DND-41 (cell line): ENCODE measurements around the gene KRT36.

ENCODE experiments used
- ATAC-seq: fragments of 200-7000 bp; cut with Tn5 transposase; 3 replicates; pipeline ENCODE4 v1.9.1; 2021; ENCODE audit warnings: low read depth; ENCODE audit not compliant: insufficient read depth
- DNase-seq: peaks from one replicate; pipeline ENCODE4 v3.0.0-alpha.2; 2020
- H2AFZ ChIP-seq: 2 replicates; pipeline ENCODE4 v1.6.0; 2012; ENCODE audit warnings: low read depth, low read length
- H3K27ac ChIP-seq: 2 replicates; pipeline ENCODE4 v1.5.1; 2012; ENCODE audit warnings: low read length, inconsistent platforms
- H3K27me3 ChIP-seq: fragments of 200-600 bp; sonication (generic); 2 replicates; pipeline ENCODE4 v1.6.0; 2012; ENCODE audit warnings: low read length, mild to moderate bottlenecking, inconsistent platforms; ENCODE audit not compliant: insufficient read depth, poor library complexity
- H3K36me3 ChIP-seq: 2 replicates; pipeline ENCODE4 v1.5.1; 2012; ENCODE audit warnings: low read length, inconsistent platforms; ENCODE audit not compliant: insufficient read depth
- H3K4me1 ChIP-seq: 2 replicates; pipeline ENCODE4 v1.5.1; 2012; ENCODE audit warnings: mild to moderate bottlenecking, low read length; ENCODE audit not compliant: insufficient read depth
- H3K4me2 ChIP-seq: 2 replicates; pipeline ENCODE4 v1.6.0; 2012; ENCODE audit warnings: mild to moderate bottlenecking, moderate library complexity, low read length, inconsistent platforms; ENCODE audit not compliant: insufficient read depth
- H3K4me3 ChIP-seq, 2 experiments: fragments of 200-600 bp in 1 of 2; shearing (Covaris generic) in 1 of 2; 2 replicates each; pipeline ENCODE4 v1.5.1; 2012 to 2016; ENCODE audit warnings: inconsistent platforms in 2 of 2, low read length in 2 of 2, mild to moderate bottlenecking in 2 of 2, low read depth in 1 of 2, moderate library complexity in 1 of 2
- H3K79me2 ChIP-seq: 2 replicates; pipeline ENCODE4 v1.6.0; 2012; ENCODE audit warnings: low read length, inconsistent platforms; ENCODE audit not compliant: insufficient read depth
- H3K9ac ChIP-seq: 2 replicates; pipeline ENCODE4 v1.6.0; 2012; ENCODE audit warnings: low read depth, mild to moderate bottlenecking, inconsistent platforms, low read length, moderate library complexity
- H3K9me3 ChIP-seq: 2 replicates; pipeline ENCODE4 v1.5.1; 2012; ENCODE audit warnings: low read length, moderate library complexity, mild to moderate bottlenecking, inconsistent platforms; ENCODE audit not compliant: insufficient read depth, severe bottlenecking
- H4K20me1 ChIP-seq: 2 replicates; pipeline ENCODE4 v1.6.0; 2012; ENCODE audit warnings: low read length; ENCODE audit not compliant: insufficient read depth
- EZH2 ChIP-seq: IDR thresholded peaks from 3 replicates; pipeline ENCODE4 v1.6.1; 2012; ENCODE audit warnings: borderline replicate concordance, low read depth, mild to moderate bottlenecking, moderate library complexity, low read length, inconsistent platforms; ENCODE audit not compliant: severe bottlenecking
- TF ChIP-seq, protein P1 (sequence below): IDR thresholded peaks from 2 replicates; pipeline ENCODE4 v1.5.1; 2012; ENCODE audit warnings: borderline replicate concordance, low read length, moderate library complexity, mild to moderate bottlenecking; ENCODE audit not compliant: poor library complexity, severe bottlenecking; ENCODE audit errors: extremely low read depth

Gene KRT36

GRCh38 chr17:41537614-41537954, 47.9 kb upstream of the KRT36 start:
- ATAC-seq (no peak), DNase-seq (no peak)
- H3K4me3 ChIP-seq: no peak overlapping the region
- H3K4me2 ChIP-seq: no peak overlapping the region
- H3K36me3 ChIP-seq: no peaks in the 10 kb centered on the region
- no peaks in the 10 kb centered on the region for H3K9me3 ChIP-seq
- H3K4me1 ChIP-seq: no peaks in the 10 kb centered on the region
- H3K79me2 ChIP-seq: no peaks in the 10 kb centered on the region
- no peak overlapping the region for H3K9ac ChIP-seq
- H2AFZ ChIP-seq: no peak overlapping the region
- no peak overlapping the region for H3K27ac ChIP-seq
- no peaks in the 10 kb centered on the region for H4K20me1 ChIP-seq
- peaks cover 23% of the 10 kb centered on the region for H3K27me3 ChIP-seq
- TF ChIP-seq EZH2: no peak
- TF ChIP-seq, protein P1, sequence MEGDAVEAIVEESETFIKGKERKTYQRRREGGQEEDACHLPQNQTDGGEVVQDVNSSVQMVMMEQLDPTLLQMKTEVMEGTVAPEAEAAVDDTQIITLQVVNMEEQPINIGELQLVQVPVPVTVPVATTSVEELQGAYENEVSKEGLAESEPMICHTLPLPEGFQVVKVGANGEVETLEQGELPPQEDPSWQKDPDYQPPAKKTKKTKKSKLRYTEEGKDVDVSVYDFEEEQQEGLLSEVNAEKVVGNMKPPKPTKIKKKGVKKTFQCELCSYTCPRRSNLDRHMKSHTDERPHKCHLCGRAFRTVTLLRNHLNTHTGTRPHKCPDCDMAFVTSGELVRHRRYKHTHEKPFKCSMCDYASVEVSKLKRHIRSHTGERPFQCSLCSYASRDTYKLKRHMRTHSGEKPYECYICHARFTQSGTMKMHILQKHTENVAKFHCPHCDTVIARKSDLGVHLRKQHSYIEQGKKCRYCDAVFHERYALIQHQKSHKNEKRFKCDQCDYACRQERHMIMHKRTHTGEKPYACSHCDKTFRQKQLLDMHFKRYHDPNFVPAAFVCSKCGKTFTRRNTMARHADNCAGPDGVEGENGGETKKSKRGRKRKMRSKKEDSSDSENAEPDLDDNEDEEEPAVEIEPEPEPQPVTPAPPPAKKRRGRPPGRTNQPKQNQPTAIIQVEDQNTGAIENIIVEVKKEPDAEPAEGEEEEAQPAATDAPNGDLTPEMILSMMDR: no peak

DNA sequence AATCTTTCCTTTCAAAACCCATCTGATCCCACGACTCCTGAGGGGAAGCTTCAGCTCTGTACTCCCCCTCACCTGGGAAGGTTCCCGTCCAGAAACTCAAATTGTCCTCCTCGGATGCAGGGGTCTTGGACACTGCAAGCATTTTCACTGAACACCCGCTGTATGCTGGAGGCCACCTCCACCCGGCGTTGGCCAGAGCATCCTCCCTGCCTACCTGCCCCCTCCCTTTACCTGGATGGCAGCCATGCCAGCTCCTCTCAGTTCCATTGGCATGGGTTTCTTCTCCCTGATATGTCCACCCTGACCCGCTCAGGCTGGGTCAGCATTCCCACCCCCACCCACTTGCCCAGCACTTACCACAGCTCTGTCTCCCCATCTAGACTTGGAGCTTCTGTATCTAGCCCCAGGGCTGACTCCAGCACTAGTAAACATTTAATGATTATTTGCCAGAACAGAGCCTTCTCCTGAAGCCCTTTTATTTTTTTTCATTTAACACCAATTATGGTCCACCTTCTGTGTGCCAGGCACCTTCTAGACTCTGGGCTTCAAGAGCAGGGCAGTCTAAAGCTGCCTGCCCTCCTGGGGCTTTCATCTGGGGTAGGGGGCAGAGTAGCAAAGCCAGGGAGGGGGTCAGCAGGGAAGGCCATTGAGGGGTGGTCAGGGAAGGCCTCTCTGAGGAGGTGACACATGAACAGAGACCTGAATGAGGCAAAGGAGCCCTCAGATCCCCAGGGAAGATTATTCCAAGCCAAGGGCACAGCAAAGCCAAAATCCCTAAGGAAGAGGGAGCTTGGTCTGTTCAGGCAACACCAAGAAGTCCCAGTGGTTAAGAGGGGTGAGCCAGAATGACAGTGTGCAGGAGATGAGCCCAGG, 47.3 kb upstream of the KRT36 start:
- Histone ChIP-seq H3K4me3 (no peak overlapping the region), H2AFZ (no peak overlapping the region), H3K4me1 (no peaks in the 10 kb centered on the region), H3K79me2 (no peaks in the 10 kb centered on the region), H3K27ac (no peak overlapping the region), H3K4me2 (no peak overlapping the region), H3K9ac (no peak overlapping the region), H3K27me3 (peaks cover 23% of the 10 kb centered on the region), H3K9me3 (no peaks in the 10 kb centered on the region), H3K36me3 (no peaks in the 10 kb centered on the region), H4K20me1 (no peaks in the 10 kb centered on the region)
- no peak for TF ChIP-seq EZH2
- TF ChIP-seq, protein P1: no peak
- DNase-seq: no peak
- no peak for ATAC-seq

DNA sequence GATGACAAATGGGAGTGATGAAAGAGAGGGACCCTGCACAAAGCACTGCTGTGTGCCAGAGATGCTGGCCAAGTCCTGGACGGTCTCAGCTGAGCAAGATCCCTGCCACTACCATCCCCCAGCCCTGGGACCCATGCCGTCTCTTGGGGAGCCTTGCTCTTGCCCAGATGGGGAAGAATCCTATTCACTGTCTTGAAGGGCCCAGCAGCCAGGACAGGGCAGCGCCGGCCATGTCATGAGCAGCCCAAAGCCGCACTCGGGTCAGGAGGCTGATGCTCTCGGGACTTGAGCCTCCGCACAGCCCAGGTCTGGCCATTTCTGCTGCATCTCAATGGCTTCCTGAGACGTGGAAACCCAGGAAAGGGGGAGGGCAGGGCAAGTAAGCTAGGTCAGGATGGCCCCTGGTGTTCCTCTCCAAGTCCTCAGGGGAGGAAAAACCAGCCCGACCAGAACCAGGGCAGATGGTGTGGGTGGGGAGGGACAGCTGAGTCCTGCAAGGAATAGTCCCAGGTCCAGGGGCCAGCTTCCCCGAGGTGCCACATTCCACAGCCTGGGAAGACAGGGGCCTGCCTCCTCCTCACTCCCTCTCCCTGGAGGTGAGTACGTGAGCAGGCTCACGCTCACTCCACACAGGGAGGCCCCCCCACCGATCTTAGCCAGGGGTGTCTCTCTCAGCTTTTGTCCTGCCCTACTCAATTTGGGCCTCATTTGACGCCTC, 46.2 kb upstream of the KRT36 start:
- DNase-seq (no peak), ATAC-seq (no peak)
- no peak for TF ChIP-seq EZH2
- TF ChIP-seq, protein P1: no peak
- no peaks in the 10 kb centered on the region for H3K4me1 ChIP-seq
- H3K4me2 ChIP-seq: no peak overlapping the region
- H4K20me1 ChIP-seq: no peaks in the 10 kb centered on the region; the same call in 1 of the 2 replicates
- H3K27ac ChIP-seq: no peak overlapping the region
- no peaks in the 10 kb centered on the region for H3K79me2 ChIP-seq
- no peak overlapping the region for H2AFZ ChIP-seq
- H3K9ac ChIP-seq: no peak overlapping the region
- no peaks in the 10 kb centered on the region for H3K9me3 ChIP-seq
- H3K36me3 ChIP-seq: no peaks in the 10 kb centered on the region
- H3K27me3 ChIP-seq: peaks cover 26% of the 10 kb centered on the region
- H3K4me3 ChIP-seq: no peak overlapping the region
